GM23338 (cell line): Measurements from ENCODE around the gene DDX4. TPM values are rescaled to one million over a fixed set of nuclear protein-coding genes. Genes with fewer than 3 reads are reported as not detected.

ENCODE experiments used
- ATAC-seq: fragments of 200-7000 bp; cut with Tn5 transposase; 3 replicates; pipeline ENCODE4 v1.9.1; 2020
- DNase-seq: peaks from one replicate; pipeline ENCODE4 v3.0.0-alpha.2; 2015; ENCODE audit warnings: low spot score
- H2AFZ ChIP-seq: fragments of 200-600 bp; sonication (generic); 2 replicates; pipeline ENCODE4 v1.8.0; 2016; ENCODE audit warnings: antibody characterized with exemption, mild to moderate bottlenecking, moderate library complexity
- H3F3A ChIP-seq: fragments of 200-600 bp; sonication (generic); replicated peaks from 2 replicates; pipeline ENCODE4 v1.8.0; 2017; ENCODE audit warnings: antibody characterized with exemption, mixed run types, low read depth
- H3K27ac ChIP-seq: fragments of 200-600 bp; sonication (generic); 2 replicates; pipeline ENCODE4 v1.6.1; 2016; ENCODE audit warnings: low read depth
- H3K27me3 ChIP-seq: fragments of 200-600 bp; sonication (generic); 2 replicates; pipeline ENCODE4 v1.8.0; 2016; ENCODE audit warnings: mild to moderate bottlenecking, mixed run types, moderate library complexity; ENCODE audit not compliant: insufficient read depth
- H3K36me3 ChIP-seq: fragments of 200-600 bp; sonication (generic); 2 replicates; pipeline ENCODE4 v1.8.0; 2016; ENCODE audit warnings: mild to moderate bottlenecking; ENCODE audit not compliant: insufficient read depth
- H3K4me1 ChIP-seq: fragments of 200-600 bp; sonication (generic); 2 replicates; pipeline ENCODE4 v1.8.0; 2016; ENCODE audit warnings: mild to moderate bottlenecking, moderate library complexity; ENCODE audit not compliant: insufficient read depth
- H3K4me2 ChIP-seq: fragments of 200-600 bp; sonication (generic); 2 replicates; pipeline ENCODE4 v1.7.1; 2017; ENCODE audit warnings: mixed run types
- H3K4me3 ChIP-seq: fragments of 200-600 bp; sonication (generic); 2 replicates; pipeline ENCODE4 v1.6.1; 2016; ENCODE audit warnings: mixed run types
- H3K79me2 ChIP-seq: fragments of 200-600 bp; sonication (generic); replicated peaks from 2 replicates; pipeline ENCODE4 v1.8.0; 2017; ENCODE audit warnings: mild to moderate bottlenecking; ENCODE audit not compliant: insufficient read depth
- H3K9me2 ChIP-seq: fragments of 200-600 bp; sonication (generic); 2 replicates; pipeline ENCODE4 v1.8.0; 2017; ENCODE audit not compliant: insufficient read depth
- H4K20me1 ChIP-seq: fragments of 200-600 bp; sonication (generic); replicated peaks from 2 replicates; pipeline ENCODE4 v1.8.0; 2017; ENCODE audit warnings: mild to moderate bottlenecking; ENCODE audit not compliant: insufficient read depth
- H3K27ac Mint-ChIP-seq: 2 replicates; pipeline ENCODE4 v1.8.0; 2020; ENCODE audit warnings: inconsistent platforms, mild to moderate bottlenecking, moderate library complexity, mixed read lengths
- H3K27me3 Mint-ChIP-seq: 3 replicates; pipeline ENCODE4 v1.8.0; 2022; ENCODE audit warnings: low read depth, mild to moderate bottlenecking, moderate library complexity, mixed read lengths, inconsistent platforms; ENCODE audit not compliant: insufficient read depth, poor library complexity
- H3K36me3 Mint-ChIP-seq: 3 replicates; pipeline ENCODE4 v1.8.0; 2021; ENCODE audit warnings: low read depth, mild to moderate bottlenecking, inconsistent platforms, moderate library complexity, mixed read lengths
- H3K4me1 Mint-ChIP-seq: 3 replicates; pipeline ENCODE4 v1.8.0; 2020; ENCODE audit warnings: mild to moderate bottlenecking, inconsistent platforms, mixed read lengths
- H3K4me3 Mint-ChIP-seq: 3 replicates; pipeline ENCODE4 v1.8.0; 2021; ENCODE audit warnings: moderate library complexity, mild to moderate bottlenecking, inconsistent platforms, mixed read lengths
- H3K9me3 Mint-ChIP-seq: 3 replicates; pipeline ENCODE4 v1.8.0; 2020; ENCODE audit warnings: moderate library complexity, mild to moderate bottlenecking, inconsistent platforms, mixed read lengths
- CREB1 ChIP-seq: fragments of 250-450 bp; sonication (Bioruptor Pico); IDR thresholded peaks from 2 replicates; pipeline ENCODE4 v1.5.0; 2020; ENCODE audit warnings: low read depth, mild to moderate bottlenecking, moderate library complexity
- REST ChIP-seq: IDR thresholded peaks from one replicate; pipeline ENCODE4 v1.6.1; 2018; ENCODE audit warnings: antibody characterized with exemption; ENCODE audit not compliant: unreplicated experiment
- ZNF114 ChIP-seq: fragments of 250-450 bp; sonication (Bioruptor Pico); IDR thresholded peaks from 2 replicates; pipeline ENCODE4 v1.5.0; 2020; ENCODE audit warnings: mild to moderate bottlenecking, moderate library complexity
- polyA plus RNA-seq: library from polyadenylated mRNA; unstranded; fragments of >200 nt; fragmentation: Nextera tagmentation; extraction: Ambion mirVana; gene quantifications from 2 replicates; pipeline ENCODE4 v1.2.1, GENCODE V29; 2016
- total RNA-seq: library from RNA; depleted of rRNA; stranded (reverse); fragments of >200 nt; shearing (Covaris generic); gene quantifications from 2 replicates; pipeline ENCODE4 v1.2.3, GENCODE V29; 2014
- TF ChIP-seq, protein P1 (sequence below): fragments of 250-450 bp; sonication (Bioruptor Pico); IDR thresholded peaks from 2 replicates; pipeline ENCODE4 v1.5.0; 2020; ENCODE audit warnings: mild to moderate bottlenecking, moderate library complexity

Gene DDX4
- total and polyA plus RNA-seq, 2 experiments from 2014 or later = 0.83 TPM; not detected in 1

DNA sequence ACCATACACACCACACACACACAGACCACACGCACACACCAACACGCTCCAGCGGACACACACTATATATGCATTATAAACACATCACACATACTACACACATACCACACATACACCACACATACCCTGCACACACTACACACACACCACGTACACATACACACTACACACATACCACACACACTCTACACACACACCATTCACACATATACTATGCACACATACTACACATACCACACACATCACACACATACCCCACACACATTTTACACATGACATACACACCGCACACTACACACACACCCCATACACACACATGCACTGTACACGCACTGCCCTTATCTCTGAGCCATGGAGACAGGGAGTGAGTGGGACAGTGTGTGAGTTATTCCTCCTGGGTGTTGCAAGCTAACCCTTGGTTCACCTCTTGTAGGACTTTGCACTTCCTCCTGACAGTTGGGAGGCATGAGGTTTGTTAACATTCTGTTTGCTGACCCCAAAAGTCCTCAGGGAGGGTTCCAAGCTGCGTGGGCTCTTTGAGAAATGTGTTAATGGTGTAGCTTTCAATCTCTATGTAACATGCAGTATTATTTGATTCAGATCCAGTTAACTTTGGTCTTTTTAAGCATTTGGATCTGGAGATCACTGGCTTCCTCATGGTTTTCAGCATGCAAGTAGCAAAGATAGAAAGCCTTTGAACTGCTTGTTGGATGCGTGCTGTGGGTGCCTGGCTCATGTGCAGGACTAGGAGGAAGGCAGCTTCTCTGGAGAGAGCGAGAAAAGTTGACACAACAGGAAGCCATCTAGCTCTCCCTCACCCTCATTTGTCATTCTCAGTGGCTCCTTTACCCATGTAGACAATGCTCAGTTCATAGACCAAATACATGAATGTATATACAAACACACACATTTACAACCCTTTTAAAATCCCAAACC, 127.0 kb downstream of the DDX4 start (continued):
- TF ChIP-seq, protein P1, sequence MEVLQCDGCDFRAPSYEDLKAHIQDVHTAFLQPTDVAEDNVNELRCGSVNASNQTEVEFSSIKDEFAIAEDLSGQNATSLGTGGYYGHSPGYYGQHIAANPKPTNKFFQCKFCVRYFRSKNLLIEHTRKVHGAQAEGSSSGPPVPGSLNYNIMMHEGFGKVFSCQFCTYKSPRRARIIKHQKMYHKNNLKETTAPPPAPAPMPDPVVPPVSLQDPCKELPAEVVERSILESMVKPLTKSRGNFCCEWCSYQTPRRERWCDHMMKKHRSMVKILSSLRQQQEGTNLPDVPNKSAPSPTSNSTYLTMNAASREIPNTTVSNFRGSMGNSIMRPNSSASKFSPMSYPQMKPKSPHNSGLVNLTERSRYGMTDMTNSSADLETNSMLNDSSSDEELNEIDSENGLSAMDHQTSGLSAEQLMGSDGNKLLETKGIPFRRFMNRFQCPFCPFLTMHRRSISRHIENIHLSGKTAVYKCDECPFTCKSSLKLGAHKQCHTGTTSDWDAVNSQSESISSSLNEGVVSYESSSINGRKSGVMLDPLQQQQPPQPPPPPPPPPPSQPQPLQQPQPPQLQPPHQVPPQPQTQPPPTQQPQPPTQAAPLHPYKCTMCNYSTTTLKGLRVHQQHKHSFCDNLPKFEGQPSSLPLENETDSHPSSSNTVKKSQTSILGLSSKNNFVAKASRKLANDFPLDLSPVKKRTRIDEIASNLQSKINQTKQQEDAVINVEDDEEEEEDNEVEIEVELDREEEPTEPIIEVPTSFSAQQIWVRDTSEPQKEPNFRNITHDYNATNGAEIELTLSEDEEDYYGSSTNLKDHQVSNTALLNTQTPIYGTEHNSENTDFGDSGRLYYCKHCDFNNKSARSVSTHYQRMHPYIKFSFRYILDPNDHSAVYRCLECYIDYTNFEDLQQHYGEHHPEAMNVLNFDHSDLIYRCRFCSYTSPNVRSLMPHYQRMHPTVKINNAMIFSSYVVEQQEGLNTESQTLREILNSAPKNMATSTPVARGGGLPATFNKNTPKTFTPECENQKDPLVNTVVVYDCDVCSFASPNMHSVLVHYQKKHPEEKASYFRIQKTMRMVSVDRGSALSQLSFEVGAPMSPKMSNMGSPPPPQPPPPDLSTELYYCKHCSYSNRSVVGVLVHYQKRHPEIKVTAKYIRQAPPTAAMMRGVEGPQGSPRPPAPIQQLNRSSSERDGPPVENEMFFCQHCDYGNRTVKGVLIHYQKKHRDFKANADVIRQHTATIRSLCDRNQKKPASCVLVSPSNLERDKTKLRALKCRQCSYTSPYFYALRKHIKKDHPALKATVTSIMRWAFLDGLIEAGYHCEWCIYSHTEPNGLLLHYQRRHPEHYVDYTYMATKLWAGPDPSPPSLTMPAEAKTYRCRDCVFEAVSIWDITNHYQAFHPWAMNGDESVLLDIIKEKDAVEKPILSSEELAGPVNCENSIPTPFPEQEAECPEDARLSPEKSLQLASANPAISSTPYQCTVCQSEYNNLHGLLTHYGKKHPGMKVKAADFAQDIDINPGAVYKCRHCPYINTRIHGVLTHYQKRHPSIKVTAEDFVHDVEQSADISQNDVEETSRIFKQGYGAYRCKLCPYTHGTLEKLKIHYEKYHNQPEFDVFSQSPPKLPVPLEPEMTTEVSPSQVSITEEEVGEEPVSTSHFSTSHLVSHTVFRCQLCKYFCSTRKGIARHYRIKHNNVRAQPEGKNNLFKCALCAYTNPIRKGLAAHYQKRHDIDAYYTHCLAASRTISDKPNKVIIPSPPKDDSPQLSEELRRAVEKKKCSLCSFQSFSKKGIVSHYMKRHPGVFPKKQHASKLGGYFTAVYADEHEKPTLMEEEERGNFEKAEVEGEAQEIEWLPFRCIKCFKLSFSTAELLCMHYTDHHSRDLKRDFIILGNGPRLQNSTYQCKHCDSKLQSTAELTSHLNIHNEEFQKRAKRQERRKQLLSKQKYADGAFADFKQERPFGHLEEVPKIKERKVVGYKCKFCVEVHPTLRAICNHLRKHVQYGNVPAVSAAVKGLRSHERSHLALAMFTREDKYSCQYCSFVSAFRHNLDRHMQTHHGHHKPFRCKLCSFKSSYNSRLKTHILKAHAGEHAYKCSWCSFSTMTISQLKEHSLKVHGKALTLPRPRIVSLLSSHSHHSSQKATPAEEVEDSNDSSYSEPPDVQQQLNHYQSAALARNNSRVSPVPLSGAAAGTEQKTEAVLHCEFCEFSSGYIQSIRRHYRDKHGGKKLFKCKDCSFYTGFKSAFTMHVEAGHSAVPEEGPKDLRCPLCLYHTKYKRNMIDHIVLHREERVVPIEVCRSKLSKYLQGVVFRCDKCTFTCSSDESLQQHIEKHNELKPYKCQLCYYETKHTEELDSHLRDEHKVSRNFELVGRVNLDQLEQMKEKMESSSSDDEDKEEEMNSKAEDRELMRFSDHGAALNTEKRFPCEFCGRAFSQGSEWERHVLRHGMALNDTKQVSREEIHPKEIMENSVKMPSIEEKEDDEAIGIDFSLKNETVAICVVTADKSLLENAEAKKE (CRISPR knock-in tag) = no peak
- no peak for TF ChIP-seq ZNF114

DNA sequence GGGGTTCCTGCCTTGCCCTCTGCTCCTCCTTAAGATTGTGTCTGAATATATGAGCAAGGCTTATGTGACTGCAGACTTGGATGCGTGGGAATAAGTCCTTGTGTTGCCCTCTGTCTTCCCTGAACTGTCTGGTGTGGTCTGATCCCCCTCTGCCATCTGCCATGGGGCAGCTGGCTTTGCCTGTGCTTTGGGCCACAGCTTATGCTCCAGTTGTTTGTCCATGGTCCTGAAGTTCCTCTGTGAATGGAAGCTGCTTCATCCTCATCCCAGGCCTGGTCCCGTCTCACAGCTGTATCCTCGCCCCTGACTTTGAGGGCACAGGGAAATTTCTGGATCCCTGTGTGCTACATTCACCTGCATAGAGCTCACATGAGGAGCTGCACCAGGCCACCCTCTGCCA, 128.0 kb downstream of the DDX4 start:
- Mint-ChIP-seq H3K4me3 (no peak overlapping the region), H3K27me3 (peaks cover 6% of the 10 kb centered on the region), H3K27ac (no peak overlapping the region), H3K36me3 (no peaks in the 10 kb centered on the region), H3K4me1 (no peaks in the 10 kb centered on the region), H3K9me3 (peaks cover 4% of the 10 kb centered on the region)
- Histone ChIP-seq H4K20me1 (no peaks in the 10 kb centered on the region), H3K36me3 (no peaks in the 10 kb centered on the region), H3K9me2 (no peaks in the 10 kb centered on the region; the same call in none of the 2 replicates), H3K79me2 (no peaks in the 10 kb centered on the region), H2AFZ (no peak overlapping the region), H3K4me3 (no peak overlapping the region), H3K4me2 (no peak overlapping the region), H3K27me3 (no peaks in the 10 kb centered on the region), H3K4me1 (no peaks in the 10 kb centered on the region), H3K27ac (no peak overlapping the region), H3F3A (no peaks in the 10 kb centered on the region)
- peak; percentile 56; the same call in 2 of the 3 replicates for ATAC-seq
- TF ChIP-seq REST (peak; percentile 66), CREB1 (CRISPR knock-in tag) (no peak)
- DNase-seq = peak; percentile 5
